H1 (cell line): ENCODE measurements around the gene ARHGAP22. TPM values are rescaled to one million over a fixed set of nuclear protein-coding genes. Genes with fewer than 3 reads are reported as not detected.

Source experiments
- JUN ChIP-seq: IDR thresholded peaks from 2 replicates; pipeline ENCODE4 v1.6.1; 2011; ENCODE audit warnings: low read depth, mild to moderate bottlenecking, improper control_type of control experiment, low read length
- KDM1A ChIP-seq: fragments of 200-600, 300-600 bp; sonication (generic); IDR thresholded peaks from 2 replicates; pipeline ENCODE4 v1.7.1; 2016; ENCODE audit warnings: mild to moderate bottlenecking, low read length, borderline replicate concordance
- NRF1 ChIP-seq: IDR thresholded peaks from 2 replicates; pipeline ENCODE4 v1.6.1; 2011; ENCODE audit warnings: mild to moderate bottlenecking, low read depth, low read length, improper control_type of control experiment
- POLR2AphosphoS5 ChIP-seq: IDR thresholded peaks from 2 replicates; pipeline ENCODE4 v1.6.1; 2011; ENCODE audit warnings: low read depth, low read length
- polyA plus RNA-seq, 7 experiments: library from polyadenylated mRNA; depleted of rRNA in 3 of 7; stranded (reverse) in 5 of 7; unstranded in 2 of 7; fragments of >200 nt in 5 of 7; fragments of 200-250 nt in 2 of 7; gene quantifications; 1 replicate in 5 of 7; 2 replicates in 1 of 7; 4 replicates in 1 of 7; pipeline versions ENCODE4 v1.2.1 to v1.2.3, GENCODE V29; 2011 to 2013; ENCODE audit warnings: missing spikeins in 2 of 7, mixed read lengths in 2 of 7
- total RNA-seq: library from RNA; stranded (reverse); fragmentation: NEBNext Ultra II Directional; extraction: Animal tissue kit (Norgen Biotek cat#: 25700); gene quantifications from 2 replicates; pipeline ENCODE4 v1.2.1, GENCODE V29; 2021

Gene ARHGAP22
- total and polyA plus RNA-seq, 2 of the 8 experiments (the other 6 are each of a cell fraction or from before 2014, with no cell fraction given): 3.6 to 11.2 TPM

- TF ChIP-seq JUN (no peak), KDM1A (no peak), POLR2AphosphoS5 (no peak), NRF1 (no peak)
Observed at GRCh38 chr10:48459270-48460150, 145.4 kb downstream of the ARHGAP22 start (continued).
